HEK293 (cell line): Measurements from ENCODE around the gene PRSS56.

Experiments
- CTCF ChIP-seq: fragments of 450-650 bp; formaldehyde crosslinking; IDR thresholded peaks from 2 replicates; pipeline ENCODE4 v1.5.1; 2016; ENCODE audit warnings: missing biosample characterization, missing genetic modification characterization
- HOXA7 ChIP-seq: sonication (generic); formaldehyde crosslinking; IDR thresholded peaks from 2 replicates; pipeline ENCODE4 v1.8.1; 2022; ENCODE audit warnings: missing genetic modification reagents, borderline replicate concordance
- PATZ1 ChIP-seq: fragments of 450-650 bp; formaldehyde crosslinking; IDR thresholded peaks from 2 replicates; pipeline ENCODE4 v1.5.1; 2016; ENCODE audit warnings: missing biosample characterization, missing genetic modification characterization
- ZNF248 ChIP-seq: fragments of 450-650 bp; formaldehyde crosslinking; IDR thresholded peaks from 2 replicates; pipeline ENCODE4 v1.5.1; 2017; ENCODE audit warnings: missing biosample characterization, missing genetic modification characterization
- ZNF311 ChIP-seq: fragments of 450-650 bp; formaldehyde crosslinking; IDR thresholded peaks from 2 replicates; pipeline ENCODE4 v1.5.1; 2017; ENCODE audit warnings: missing biosample characterization, missing genetic modification characterization, borderline replicate concordance
- ZNF670 ChIP-seq: fragments of 450-650 bp; formaldehyde crosslinking; IDR thresholded peaks from 2 replicates; pipeline ENCODE4 v1.5.1; 2016; ENCODE audit warnings: missing biosample characterization, missing genetic modification characterization, low read depth

GRCh38 chr2:232505856-232506255 is 14.3 kb upstream of the PRSS56 start:
- no peak for TF ChIP-seq CTCF (tag by site-specific recombination)
- TF ChIP-seq ZNF670 (tag by site-specific recombination), result no peak
- TF ChIP-seq PATZ1 (tag by site-specific recombination), result no peak
- TF ChIP-seq HOXA7 (CRISPR knock-in tag), result no peak
- TF ChIP-seq ZNF248 (tag by site-specific recombination), result no peak
- TF ChIP-seq ZNF311 (tag by site-specific recombination), result no peak
